ENCODE data around the gene SHTN1. TPM values are rescaled to one million over a fixed set of nuclear protein-coding genes. Genes with fewer than 3 reads are reported as not detected.

SHTN1 gene
- total and polyA plus RNA-seq, 8 donors = 7.4 to 49.1 (median 15.7) TPM

- WGBS, 5 donors = 75 to 90% (median 81%) methylated on average over 2 of the region's 2 CpGs
- Histone ChIP-seq H3K36me3 (peaks cover 0 to 23% (median 6%) of the 10 kb centered on the region in 4 donors), H3K27me3 (no peaks in the 10 kb centered on the region), H3K27ac (no peak overlapping the region), H3K9me3 (no peaks in the 10 kb centered on the region), H3K4me3 (no peak overlapping the region), H3K4me1 (no peaks in the 10 kb centered on the region)
- intact Hi-C loops (cut with DNase I; ENCODE audit: low total_unique reads) = no loop called here
- no peak for DNase-seq
- TF ChIP-seq EP300 (IDR thresholded peaks at IDR 0.05) (no peak), POLR2A (IDR thresholded peaks at IDR 0.05) (no peak), POLR2AphosphoS5 (IDR thresholded peaks at IDR 0.05) (no peak)
Measured at GRCh38 chr10:116978901-116979300, 26.1 kb downstream of the SHTN1 start.

GRCh38 chr10:116974456-116975005 lies 30.5 kb downstream of the SHTN1 start:
- 47 to 60% (median 55%) methylated on average over 5 of the region's 5 CpGs for WGBS, 5 donors
- H3K27ac ChIP-seq = no peak overlapping the region
- no peaks in the 10 kb centered on the region for H3K27me3 ChIP-seq
- DNase-seq = no peak
- no peak overlapping the region for H3K4me3 ChIP-seq
- no peaks in the 10 kb centered on the region for H3K9me3 ChIP-seq
- peaks cover 0 to 23% (median 6%) of the 10 kb centered on the region in 4 donors for H3K36me3 ChIP-seq
- H3K4me1 ChIP-seq = no peaks in the 10 kb centered on the region
- no peak for TF ChIP-seq POLR2AphosphoS5 (IDR thresholded peaks at IDR 0.05)
- no peak for TF ChIP-seq EP300 (IDR thresholded peaks at IDR 0.05)
- no peak for TF ChIP-seq POLR2A (IDR thresholded peaks at IDR 0.05)
- no peak for TF ChIP-seq CTCF (IDR thresholded peaks at IDR 0.05)
- intact Hi-C loops (cut with DNase I; ENCODE audit: low total_unique reads) = no loop called here

- peaks cover 0 to 23% (median 5%) of the 10 kb centered on the region in 4 donors for H3K36me3 ChIP-seq
- intact Hi-C loops (cut with DNase I; ENCODE audit: low total_unique reads) = no loop called here
- H3K4me1 ChIP-seq = no peaks in the 10 kb centered on the region
- H3K4me3 ChIP-seq = no peak overlapping the region
- TF ChIP-seq EP300 (IDR thresholded peaks at IDR 0.05) (no peak), CTCF (IDR thresholded peaks at IDR 0.05) (no peak), POLR2A (IDR thresholded peaks at IDR 0.05) (no peak), POLR2AphosphoS5 (IDR thresholded peaks at IDR 0.05) (no peak)
- H3K27ac ChIP-seq = no peak overlapping the region
- no peak for DNase-seq
- H3K27me3 ChIP-seq = no peaks in the 10 kb centered on the region
- no peaks in the 10 kb centered on the region for H3K9me3 ChIP-seq
Measured at GRCh38 chr10:116973946-116974455, 31.0 kb downstream of the SHTN1 start.

- Histone ChIP-seq H3K4me1 (no peaks in the 10 kb centered on the region), H3K36me3 (peaks cover 0 to 23% (median 5%) of the 10 kb centered on the region in 4 donors), H3K27me3 (no peaks in the 10 kb centered on the region), H3K4me3 (no peak overlapping the region), H3K9me3 (no peaks in the 10 kb centered on the region), H3K27ac (no peak overlapping the region)
- DNase-seq = no peak
- no peak for TF ChIP-seq POLR2AphosphoS5 (IDR thresholded peaks at IDR 0.05)
- TF ChIP-seq CTCF (IDR thresholded peaks at IDR 0.05) = no peak
- no peak for TF ChIP-seq POLR2A (IDR thresholded peaks at IDR 0.05)
- no peak for TF ChIP-seq EP300 (IDR thresholded peaks at IDR 0.05)
- intact Hi-C loops (cut with DNase I; ENCODE audit: low total_unique reads) = no loop called here
- 85 to 89% (median 88%) methylated on average over 4 of the region's 4 CpGs for WGBS, 5 donors
Measured at GRCh38 chr10:116973371-116973905, 31.5 kb downstream of the SHTN1 start.

- Histone ChIP-seq H3K27ac (no peak overlapping the region), H3K36me3 (peaks cover 0 to 25% (median 15%) of the 10 kb centered on the region in 4 donors), H3K4me1 (no peaks in the 10 kb centered on the region), H3K4me3 (no peak overlapping the region), H3K9me3 (no peaks in the 10 kb centered on the region), H3K27me3 (no peaks in the 10 kb centered on the region)
- TF ChIP-seq CTCF (IDR thresholded peaks at IDR 0.05) (no peak), POLR2A (IDR thresholded peaks at IDR 0.05) (no peak), EP300 (IDR thresholded peaks at IDR 0.05) (no peak), POLR2AphosphoS5 (IDR thresholded peaks at IDR 0.05) (no peak)
- peak in 1 of 2 donors; percentile 35 for DNase-seq
- 71 to 100% (median 86%) methylated on average over 1 of the region's 1 CpG for WGBS, 5 donors
- intact Hi-C loops (cut with DNase I; ENCODE audit: low total_unique reads) = no loop called here
Measured at GRCh38 chr10:116972131-116972530, 32.9 kb downstream of the SHTN1 start.

Data from stomach (tissue), 9 donors.